Activated CD4-positive, alpha-beta T cell treated with anti-CD3 and anti-CD28 coated beads for 36 hours (primary cell): ENCODE measurements around the gene PLEKHA5. TPM values are rescaled to one million over a fixed set of nuclear protein-coding genes. Genes with fewer than 3 reads are reported as not detected.
A peak's percentile ranks its signal among the peaks of the same experiment; 100 is the strongest.
"Not testable (repeated sequence)": the region's sequence is repeated elsewhere in the genome, so short reads cannot be mapped to it uniquely, and the experiment has no call there.

Experiments used
- ATAC-seq: fragments of 200-7000 bp; cut with Tn5 transposase; one replicate; pipeline ENCODE4 v1.10.0; 2021; ENCODE audit warnings: mild to moderate bottlenecking, moderate library complexity
- CTCF ChIA-PET: fragments of 350-600 bp; sonication (Branson Sonifier 250); formaldehyde crosslinking; loops from one replicate; lab custom pipeline; 2021; ENCODE audit warnings: antibody characterized with exemption; lab: Charles Lee
- POLR2A ChIA-PET: fragments of 350-600 bp; sonication (Branson Sonifier 250); formaldehyde crosslinking; loops from one replicate; lab custom pipeline; 2021; ENCODE audit warnings: antibody characterized with exemption, inconsistent platforms; lab: Charles Lee
- DNase-seq: peaks from one replicate; pipeline ENCODE4 v3.0.0-alpha.2; 2020
- H3K27ac Mint-ChIP-seq: one replicate; pipeline ENCODE4 v1.8.0; 2021; ENCODE audit warnings: mixed read lengths
- H3K27me3 Mint-ChIP-seq: one replicate; pipeline ENCODE4 v1.8.0; 2021; ENCODE audit warnings: mixed read lengths
- H3K36me3 Mint-ChIP-seq: one replicate; pipeline ENCODE4 v1.8.0; 2021; ENCODE audit warnings: low read depth, mixed read lengths
- H3K4me1 Mint-ChIP-seq: one replicate; pipeline ENCODE4 v1.8.0; 2021; ENCODE audit warnings: mixed read lengths
- H3K4me3 Mint-ChIP-seq: one replicate; pipeline ENCODE4 v1.8.0; 2021; ENCODE audit warnings: mild to moderate bottlenecking, moderate library complexity, mixed read lengths
- H3K9me3 Mint-ChIP-seq: one replicate; pipeline ENCODE4 v1.8.0; 2021; ENCODE audit warnings: low read depth, mixed read lengths
- intact Hi-C, 2 experiments: fragments of 100-400 bp; cut with DNase I in 1 of 2; cut with micrococcal nuclease in 1 of 2; formaldehyde crosslinking; loops; one replicate each; pipeline versions ENCODE4 v1.14.2 to v1.15.1; 2022 to 2024; cut with DNase I, micrococcal nuclease
- total RNA-seq, 2 experiments: library from RNA; stranded (reverse); gene quantifications; one replicate each; pipeline ENCODE4 v1.2.3, GENCODE V29; 2021

The PLEKHA5 gene
- total RNA-seq, 2 experiments from 2014 or later, result 4.5 to 5.7 TPM

GRCh38 chr12:19375888-19376287 lies 246.4 kb downstream of the PLEKHA5 start:
- H3K4me3 Mint-ChIP-seq, result no peak overlapping the region
- POLR2A ChIA-PET, result no interaction called here
- intact Hi-C loops, result no loop called here
- no peaks in the 10 kb centered on the region for H3K27me3 Mint-ChIP-seq
- DNase-seq (no peak), ATAC-seq (no peak)
- CTCF ChIA-PET, result interaction anchor here (0.7 to 1.1 kb wide), 2 partner anchors 14 to 132 kb away, joined by 3 read pairs; no protein-coding TSS in a partner anchor
- no peaks in the 10 kb centered on the region for H3K9me3 Mint-ChIP-seq
- no peaks in the 10 kb centered on the region for H3K4me1 Mint-ChIP-seq
- no peaks in the 10 kb centered on the region for H3K36me3 Mint-ChIP-seq
- no peak overlapping the region for H3K27ac Mint-ChIP-seq

GRCh38 chr12:19376691-19377090 lies 247.2 kb downstream of the PLEKHA5 start:
- H3K36me3 Mint-ChIP-seq, result no peaks in the 10 kb centered on the region

GRCh38 chr12:19382111-19382526 lies 252.6 kb downstream of the PLEKHA5 start:
- ATAC-seq (peak; percentile 97), DNase-seq (peak; percentile 77)
- peaks cover 16% of the 10 kb centered on the region for H3K4me1 Mint-ChIP-seq
- ChIA-PET POLR2A (no interaction called here), CTCF (interaction anchor here (0.7 to 0.8 kb wide), 2 partner anchors 93 to 167 kb away, joined by 3 to 5 read pairs; no protein-coding TSS in a partner anchor)
- no peaks in the 10 kb centered on the region for H3K27me3 Mint-ChIP-seq
- intact Hi-C loops, result loop anchor here (1.0 to 5.0 kb wide), 2 partner anchors 50 kb away; no protein-coding TSS in a partner anchor
- H3K36me3 Mint-ChIP-seq, result no peaks in the 10 kb centered on the region
- H3K9me3 Mint-ChIP-seq, result no peaks in the 10 kb centered on the region
- no peak overlapping the region for H3K4me3 Mint-ChIP-seq
- H3K27ac Mint-ChIP-seq, result no peak overlapping the region

More at GRCh38 chr12:19376691-19377090, 247.2 kb downstream of the PLEKHA5 start:
- intact Hi-C loops, result no loop called here
- ATAC-seq (no peak), DNase-seq (no peak)
- H3K4me1 Mint-ChIP-seq, result peaks cover 4% of the 10 kb centered on the region
- ChIA-PET CTCF (no interaction called here), POLR2A (no interaction called here)
- H3K27ac Mint-ChIP-seq, result no peak overlapping the region
- no peaks in the 10 kb centered on the region for H3K27me3 Mint-ChIP-seq
- no peak overlapping the region for H3K4me3 Mint-ChIP-seq
- no peaks in the 10 kb centered on the region for H3K9me3 Mint-ChIP-seq

- ATAC-seq, result peak; percentile 24
- Mint-ChIP-seq H3K27ac (no peak overlapping the region), H3K9me3 (no peaks in the 10 kb centered on the region), H3K27me3 (no peaks in the 10 kb centered on the region), H3K36me3 (no peaks in the 10 kb centered on the region), H3K4me3 (no peak overlapping the region), H3K4me1 (peaks cover 16% of the 10 kb centered on the region)
- ChIA-PET POLR2A (no interaction called here), CTCF (no interaction called here)
- no peak for DNase-seq
- intact Hi-C loops, result loop anchor here (1.0 to 5.0 kb wide), 2 partner anchors 50 kb away; no protein-coding TSS in a partner anchor
Observed at GRCh38 chr12:19382563-19382962, 253.0 kb downstream of the PLEKHA5 start.

DNA sequence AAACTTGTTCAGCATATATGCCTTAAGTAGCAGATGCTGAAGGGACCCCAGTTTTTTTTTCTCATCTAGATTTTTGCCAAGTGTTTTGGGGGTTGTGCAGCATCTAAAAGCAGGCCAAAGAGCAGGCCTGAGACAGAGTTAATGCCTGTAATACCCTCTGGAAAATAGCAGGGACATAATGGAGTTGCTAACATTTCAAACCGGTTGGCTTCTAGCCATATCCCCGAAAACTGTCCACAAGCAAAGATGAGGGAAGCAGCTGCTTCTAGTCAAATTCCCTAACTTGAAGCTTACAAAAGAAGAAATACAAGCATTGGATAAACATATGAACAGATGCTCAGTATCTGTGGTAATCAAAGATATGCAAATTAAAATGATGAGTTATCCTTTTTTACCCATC lies 257.6 kb downstream of the PLEKHA5 start:
- intact Hi-C loops, result no loop called here
- DNase-seq (no peak), ATAC-seq (no peak)
- Mint-ChIP-seq H3K4me1 (peaks cover 8% of the 10 kb centered on the region), H3K36me3 (no peaks in the 10 kb centered on the region), H3K27ac (no peak overlapping the region), H3K9me3 (no peaks in the 10 kb centered on the region), H3K4me3 (no peak overlapping the region), H3K27me3 (no peaks in the 10 kb centered on the region)
- POLR2A ChIA-PET, result no interaction called here
- CTCF ChIA-PET, result interaction anchor here (0.6 kb wide), 1 partner anchor 24 kb away, joined by 3 read pairs; no protein-coding TSS in a partner anchor

DNA sequence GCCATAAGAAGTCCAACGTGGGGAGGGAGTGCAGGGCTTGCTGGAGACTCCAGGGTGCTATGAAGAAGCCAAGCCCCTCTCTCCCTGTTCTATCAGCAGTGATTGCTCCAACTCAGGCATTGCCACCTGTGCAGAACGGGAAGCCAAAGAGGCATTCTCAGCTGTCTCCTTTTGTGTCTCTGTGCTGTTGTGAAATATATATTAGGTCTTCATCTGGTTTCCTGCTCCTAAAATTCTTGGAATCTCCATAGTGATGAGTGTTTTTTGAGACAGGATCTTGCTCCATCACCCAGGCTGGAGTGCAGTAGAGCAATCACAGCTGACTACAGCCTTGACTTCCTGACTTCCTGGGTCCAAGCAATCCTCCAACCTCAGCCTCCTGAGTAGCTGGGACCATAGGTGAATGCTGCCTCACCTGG lies 258.6 kb downstream of the PLEKHA5 start:
- POLR2A ChIA-PET, result no interaction called here

GRCh38 chr12:19390051-19390598 lies 260.6 kb downstream of the PLEKHA5 start:
- Mint-ChIP-seq H3K4me1 (no peaks in the 10 kb centered on the region), H3K9me3 (no peaks in the 10 kb centered on the region), H3K4me3 (no peak overlapping the region), H3K27me3 (no peaks in the 10 kb centered on the region), H3K27ac (no peak overlapping the region), H3K36me3 (no peaks in the 10 kb centered on the region)
- DNase-seq (no peak), ATAC-seq (no peak)
- CTCF ChIA-PET, result interaction anchor here (0.9 to 1.2 kb wide), 4 partner anchors 12 to 304 kb away, joined by 3 to 4 read pairs (median 4); no protein-coding TSS in a partner anchor
- intact Hi-C loops, result no loop called here
- POLR2A ChIA-PET, result interaction anchor here (0.6 kb wide), 1 partner anchor 15 kb away, joined by 3 read pairs; no protein-coding TSS in a partner anchor

More for the DNA sequence above, 258.6 kb downstream of the PLEKHA5 start:
- CTCF ChIA-PET, result no interaction called here
- no peak for ATAC-seq
- H3K27ac Mint-ChIP-seq, result no peak overlapping the region
- no peak for DNase-seq
- intact Hi-C loops, result no loop called here
- H3K9me3 Mint-ChIP-seq, result no peaks in the 10 kb centered on the region
- no peak overlapping the region for H3K4me3 Mint-ChIP-seq
- H3K36me3 Mint-ChIP-seq, result no peaks in the 10 kb centered on the region
- H3K4me1 Mint-ChIP-seq, result peaks cover 2% of the 10 kb centered on the region
- H3K27me3 Mint-ChIP-seq, result no peaks in the 10 kb centered on the region

DNA sequence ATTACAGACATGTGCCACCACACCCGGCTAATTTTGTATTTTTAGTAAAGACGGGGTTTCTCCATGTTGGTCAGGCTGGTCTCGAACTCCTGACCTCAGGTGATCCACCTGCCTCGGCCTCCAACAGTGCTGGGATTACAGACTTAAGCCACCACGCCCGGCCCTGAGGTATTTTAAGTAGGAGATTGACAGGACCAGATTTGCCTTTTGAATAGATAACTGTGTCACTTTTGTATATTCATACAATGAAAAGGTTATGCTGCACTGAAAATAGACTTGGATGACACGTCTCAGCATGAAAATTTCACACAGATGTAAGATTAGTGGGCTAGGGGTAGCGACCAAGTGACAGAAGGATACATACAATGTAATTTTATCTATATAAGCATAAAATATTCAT lies 263.1 kb downstream of the PLEKHA5 start:
- H3K36me3 Mint-ChIP-seq, H3K4me1 Mint-ChIP-seq, ATAC-seq, H3K27me3 Mint-ChIP-seq, H3K9me3 Mint-ChIP-seq, CTCF ChIA-PET, H3K27ac Mint-ChIP-seq, POLR2A ChIA-PET, intact Hi-C loops, H3K4me3 Mint-ChIP-seq, DNase-seq: not testable (repeated sequence)

DNA sequence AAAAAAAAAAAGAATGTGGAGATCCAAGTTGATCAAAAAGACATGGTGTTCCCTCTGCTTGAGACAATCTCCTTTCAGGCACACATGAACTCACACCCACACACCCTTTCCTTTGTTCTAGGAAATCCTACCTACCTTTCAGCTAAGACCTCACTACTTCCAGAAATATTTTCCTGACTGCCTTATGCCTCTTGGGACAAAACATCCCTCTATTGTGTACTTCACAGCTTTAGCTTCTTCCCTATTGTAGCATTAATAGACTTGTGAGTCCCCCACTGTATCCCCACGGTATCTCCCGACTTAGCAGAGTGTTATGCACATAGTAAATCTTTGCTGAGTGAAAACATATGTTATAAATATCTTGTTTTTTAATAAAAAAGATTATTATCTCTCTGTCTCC lies 264.9 kb downstream of the PLEKHA5 start:
- ChIA-PET POLR2A (no interaction called here), CTCF (no interaction called here)
- H3K4me3 Mint-ChIP-seq, result no peak overlapping the region
- intact Hi-C loops, result no loop called here
- no peaks in the 10 kb centered on the region for H3K9me3 Mint-ChIP-seq
- ATAC-seq, result no peak
- no peak overlapping the region for H3K27ac Mint-ChIP-seq
- H3K27me3 Mint-ChIP-seq, result no peaks in the 10 kb centered on the region
- no peak for DNase-seq
- no peaks in the 10 kb centered on the region for H3K4me1 Mint-ChIP-seq
- no peaks in the 10 kb centered on the region for H3K36me3 Mint-ChIP-seq

DNA sequence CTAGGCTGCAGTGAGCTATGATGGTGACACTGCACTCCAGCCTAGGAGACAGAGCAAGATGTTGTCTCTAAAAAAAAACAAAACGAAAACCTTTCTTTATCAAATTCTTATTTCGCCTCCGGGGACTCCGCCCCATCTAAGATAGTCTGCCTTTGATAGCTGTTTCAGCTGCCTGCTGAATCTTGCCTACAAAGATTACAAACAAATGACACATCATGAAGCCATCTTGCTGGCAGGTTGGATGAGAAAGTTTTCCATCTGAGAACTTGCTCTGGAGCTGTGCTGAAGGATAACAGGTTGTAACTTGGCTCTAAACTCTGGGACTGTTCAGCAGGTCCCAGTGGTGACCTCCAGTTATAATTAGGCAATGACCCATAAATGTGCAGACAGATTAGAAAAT lies 268.0 kb downstream of the PLEKHA5 start:
- Mint-ChIP-seq H3K4me3 (no peak overlapping the region), H3K27me3 (no peaks in the 10 kb centered on the region), H3K4me1 (no peaks in the 10 kb centered on the region), H3K36me3 (no peaks in the 10 kb centered on the region), H3K9me3 (no peaks in the 10 kb centered on the region), H3K27ac (no peak overlapping the region)
- no peak for DNase-seq
- ChIA-PET POLR2A (no interaction called here), CTCF (interaction anchor here (0.5 to 0.7 kb wide), 2 partner anchors 20 to 323 kb away, joined by 3 read pairs; no protein-coding TSS in a partner anchor)
- ATAC-seq, result no peak
- intact Hi-C loops, result no loop called here

DNA sequence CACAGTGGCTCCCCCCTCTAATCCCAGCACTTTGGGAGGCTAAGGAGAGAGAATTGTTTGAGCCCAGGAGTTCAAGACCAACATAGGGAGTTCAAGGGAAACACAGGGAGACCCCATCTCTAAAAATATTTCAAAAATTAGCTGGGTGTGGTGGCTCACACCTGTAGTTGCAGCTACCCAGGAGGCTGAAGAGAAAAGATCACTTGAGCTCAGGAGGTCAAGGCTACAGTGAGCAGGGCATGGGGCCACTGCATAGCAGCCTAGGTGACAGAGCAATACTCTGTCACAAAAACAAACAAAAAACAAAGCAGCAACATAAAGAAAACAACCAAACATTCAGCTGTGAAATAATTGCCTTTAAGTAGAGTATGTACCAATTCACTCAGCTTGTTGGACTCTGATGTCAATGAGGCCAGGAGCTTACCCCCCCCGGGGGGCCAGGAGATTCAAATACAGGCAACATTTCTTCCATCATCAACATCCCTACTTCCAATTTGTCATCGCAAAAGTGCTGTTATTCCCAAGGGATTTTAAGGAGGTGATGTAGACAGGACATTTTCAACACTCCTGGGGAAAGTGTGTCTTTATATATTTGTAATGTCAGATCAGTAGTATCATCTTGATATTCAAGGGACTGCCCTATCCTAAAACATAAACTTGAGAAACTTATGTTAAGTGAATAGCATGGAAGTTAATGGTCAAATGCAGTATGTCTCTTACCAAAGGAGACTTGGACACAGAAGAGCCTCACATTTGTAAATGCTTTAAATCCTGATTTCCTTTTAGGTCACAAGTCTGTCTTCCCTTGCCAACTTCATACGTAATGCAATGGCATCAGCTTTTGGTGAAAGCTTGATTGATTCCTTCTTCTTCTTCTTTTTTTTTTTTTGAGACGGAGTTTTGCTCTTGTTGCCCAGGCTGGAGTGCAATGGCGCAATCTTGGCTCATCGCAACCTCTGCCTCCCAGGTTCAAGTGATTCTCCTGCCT lies 269.1 kb downstream of the PLEKHA5 start:
- Mint-ChIP-seq H3K27me3 (no peaks in the 10 kb centered on the region), H3K9me3 (no peaks in the 10 kb centered on the region), H3K36me3 (no peaks in the 10 kb centered on the region), H3K4me1 (no peaks in the 10 kb centered on the region), H3K4me3 (no peak overlapping the region), H3K27ac (no peak overlapping the region)
- ChIA-PET CTCF (no interaction called here), POLR2A (no interaction called here)
- intact Hi-C loops, result no loop called here
- no peak for ATAC-seq
- no peak for DNase-seq
